K562 (cell line): Measurements from ENCODE around the gene SRPK1. TPM values are rescaled to one million over a fixed set of nuclear protein-coding genes. Genes with fewer than 3 reads are reported as not detected.
"Not testable (repeated sequence)": the region's sequence is repeated elsewhere in the genome, so short reads cannot be mapped to it uniquely, and the experiment has no call there.

ENCODE experiments used
- ATAC-seq: fragments of 200-7000 bp; cut with Tn5 transposase; 3 replicates; pipeline ENCODE4 v1.9.1; 2020; ENCODE audit warnings: moderate library complexity
- BruUV-seq: library from RNA; stranded (reverse); fragments of 400-500 nt; replicated peaks from 2 replicates; lab custom pipeline; 2021; lab: Mats Ljungman, UMichigan
- CTCF ChIA-PET: fragments of 300-600 bp; formaldehyde crosslinking; extraction: SDS; loops from one replicate; lab custom pipeline; 2021; ENCODE audit warnings: low intra/inter-chr PET ratio; lab: Yijun Ruan, JAX
- POLR2A ChIA-PET: fragments of 300-600, 350-650 bp; sonication (Branson Sonifier 250); formaldehyde crosslinking; extraction: SDS; loops from one replicate; lab custom pipeline; 2021; ENCODE audit warnings: antibody characterized with exemption, inconsistent platforms; lab: Yijun Ruan, JAX
- DNase-seq, 4 experiments: peaks; one replicate each; pipeline versions ENCODE4 v3.0.0 to v3.0.0-alpha.2; 2011 to 2018; ENCODE audit warnings: low spot score in 3 of 4, mixed read lengths in 3 of 4; ENCODE audit errors: extremely low read depth in 1 of 4
- FAIRE-seq: peaks from 2 replicates; lab custom pipeline; 2011; peaks lifted over from hg19 to GRCh38; lab: Jason Lieb, UNC
- H2AFZ ChIP-seq: 2 replicates; pipeline ENCODE4 v1.6.0; 2011; ENCODE audit warnings: low read depth, low read length, control low read depth, inconsistent platforms
- H3K27ac ChIP-seq: fragments of 200-600 bp; 3 replicates; pipeline ENCODE4 v1.8.0; 2011; ENCODE audit warnings: low read depth, mild to moderate bottlenecking, control low read depth, inconsistent platforms, low read length, moderate library complexity, mixed read lengths; ENCODE audit errors: extremely low read depth
- H3K27me3 ChIP-seq, 2 experiments: fragments of 300-600 bp in 1 of 2; 2 replicates in 1 of 2; 3 replicates in 1 of 2; pipeline versions ENCODE4 v1.6.0 to v1.8.0; 2011; ENCODE audit warnings: inconsistent platforms in 2 of 2, low read length in 2 of 2, mild to moderate bottlenecking in 1 of 2, mixed read lengths in 1 of 2, moderate library complexity in 1 of 2; ENCODE audit not compliant: control insufficient read depth in 2 of 2, insufficient read depth in 2 of 2
- H3K36me3 ChIP-seq: fragments of 300-600 bp; 3 replicates; pipeline ENCODE4 v1.8.0; 2011; ENCODE audit warnings: mild to moderate bottlenecking, low read length, inconsistent platforms; ENCODE audit not compliant: control insufficient read depth, insufficient read depth
- H3K4me1 ChIP-seq, 2 experiments: fragments of 200-600 bp in 1 of 2; replicated peaks in 1 of 2; 2 replicates in 1 of 2; 3 replicates in 1 of 2; pipeline versions ENCODE4 v1.5.1 to v1.8.0; 2011; ENCODE audit warnings: inconsistent platforms in 2 of 2, low read length in 2 of 2, mild to moderate bottlenecking in 1 of 2, mixed read lengths in 1 of 2, moderate library complexity in 1 of 2; ENCODE audit not compliant: control insufficient read depth in 2 of 2, insufficient read depth in 2 of 2
- H3K4me2 ChIP-seq: 2 replicates; pipeline ENCODE4 v1.6.1; 2011; ENCODE audit warnings: low read length, control low read depth, inconsistent platforms, mixed read lengths; ENCODE audit not compliant: insufficient read depth
- H3K4me3 ChIP-seq: fragments of 200-600 bp; sonication (generic), shearing (Covaris generic); 2 replicates; pipeline ENCODE4 v1.5.1; 2016; ENCODE audit warnings: control low read depth, inconsistent platforms
- H3K79me2 ChIP-seq: fragments of 200-600 bp; 3 replicates; pipeline ENCODE4 v1.8.0; 2011; ENCODE audit warnings: low read length, inconsistent platforms; ENCODE audit not compliant: control insufficient read depth, insufficient read depth
- H3K9ac ChIP-seq, 2 experiments: 2 replicates each; pipeline versions ENCODE4 v1.6.0 to v1.6.1; 2011; ENCODE audit warnings: low read depth in 2 of 2, low read length in 2 of 2, control low read depth in 1 of 2, inconsistent platforms in 1 of 2, mild to moderate bottlenecking in 1 of 2, mixed read lengths in 1 of 2; ENCODE audit not compliant: insufficient read depth in 1 of 2
- H3K9me1 ChIP-seq: one replicate; pipeline ENCODE4 v1.6.0; 2011; ENCODE audit warnings: inconsistent platforms, mild to moderate bottlenecking, low read length, moderate library complexity; ENCODE audit not compliant: control insufficient read depth, insufficient read depth
- H3K9me3 ChIP-seq: replicated peaks from 2 replicates; pipeline ENCODE4 v1.5.1; 2011; ENCODE audit warnings: low read depth, low read length, inconsistent platforms; ENCODE audit not compliant: control insufficient read depth, insufficient read depth
- H4K20me1 ChIP-seq: replicated peaks from 2 replicates; pipeline ENCODE4 v1.6.1; 2011; ENCODE audit warnings: low read length, inconsistent platforms, mixed read lengths; ENCODE audit not compliant: control insufficient read depth, insufficient read depth
- CHD2 ChIP-seq: IDR thresholded peaks from 2 replicates; pipeline ENCODE4 v1.6.1; 2011; ENCODE audit warnings: low read depth, low read length
- CTCF ChIP-seq, 3 experiments: IDR thresholded peaks in 2 of 3; conservative IDR thresholded peaks in 1 of 3; 2 replicates each; pipeline ENCODE4 v1.5.1; 2011 to 2012; ENCODE audit warnings: low read length in 3 of 3, mild to moderate bottlenecking in 3 of 3, control low read depth in 2 of 3, improper control_type of control experiment in 1 of 3, inconsistent platforms in 1 of 3, low read depth in 1 of 3, mixed read lengths in 1 of 3, moderate library complexity in 1 of 3; ENCODE audit not compliant: insufficient read depth in 2 of 3
- TRIM24 ChIP-seq, 2 experiments: fragments of 450-650 bp; IDR thresholded peaks; 2 replicates each; pipeline ENCODE4 v1.6.1; 2016
- WGBS: fragments of 100-300 bp; shearing (Covaris generic); methylation state at CpG from one replicate; pipeline ENCODE4 v1.1.6; 2016; ENCODE audit warnings: low coverage, mixed read lengths; ENCODE audit not compliant: insufficient coverage; ENCODE audit errors: missing lambda C conversion rate; 5-methylcytosine and 5-hydroxymethylcytosine counted together
- in situ Hi-C: fragments of 300-500 bp; cut with MboI; formaldehyde crosslinking; loops from 4 replicates; pipeline ENCODE4 v1.15.0; 2018; ENCODE audit warnings: inconsistent platforms, mixed read lengths
- intact Hi-C: fragments of 100-400 bp; cut with micrococcal nuclease; formaldehyde crosslinking; loops from 2 replicates; pipeline ENCODE4 v1.14.2; 2022
- polyA plus RNA-seq, 8 experiments: library from polyadenylated mRNA; depleted of rRNA in 4 of 8; stranded (reverse) in 5 of 8; unstranded in 3 of 8; fragments of >200 nt; fragmentation: Nextera tagmentation in 2 of 8; fragmentation: Illumina TruSeq in 1 of 8; extraction: Ambion mirVana in 2 of 8; extraction: Trizol in 1 of 8; gene quantifications; 2 replicates each; pipeline versions ENCODE4 v1.2.1 to v1.2.3, GENCODE V29; 2011 to 2014; ENCODE audit warnings: inconsistent platforms in 1 of 8, missing spikeins in 1 of 8
- total RNA-seq, 7 experiments: library from RNA; depleted of rRNA in 6 of 7; stranded (reverse); fragments of >200 nt in 6 of 7; fragmentation: Illumina TruSeq in 2 of 7; extraction: Trizol in 2 of 7; gene quantifications; 2 replicates each; pipeline versions ENCODE4 v1.2.1 to v1.2.3, GENCODE V29; 2011 to 2021; ENCODE audit warnings: low replicate concordance in 1 of 7

SRPK1 gene
- total and polyA plus RNA-seq, 9 of the 15 experiments (the other 6 are each of a cell fraction or from before 2014, with no cell fraction given) = 99.6 to 185 (median 159) TPM

- H3K4me1 ChIP-seq, H3K27me3 ChIP-seq, ATAC-seq, in situ Hi-C loops, H3K27ac ChIP-seq, BruUV-seq, H2AFZ ChIP-seq, DNase-seq, H3K9me1 ChIP-seq: not testable (repeated sequence)
- WGBS = 9% methylated on average over 5 of the region's 5 CpGs
- TF ChIP-seq CHD2 (peak; percentile 55; the same call in 1 of the 2 replicates), CTCF (IDR thresholded peaks at IDR 0.05 in 2 of 3, conservative IDR thresholded peaks at IDR 0.05 in 1 of 3; ENCODE audit: insufficient read depth in 2 of 3, low read depth in 1 of 3, low read length in 3 of 3) (0 out of 6 replicates have a peak, but pooled peaks of 1 of the 3 experiments have one; percentile 11), TRIM24 (IDR thresholded peaks at IDR 0.05) (0 out of 4 replicates have a peak, but pooled peaks of 1 of the 2 experiments have one; percentile 13)
- TF ChIP-seq, all 486 proteins: peak for 3; not testable (repeated sequence) for 483
- H3K4me3 ChIP-seq, H3K9me3 ChIP-seq, intact Hi-C loops, H4K20me1 ChIP-seq, H3K9ac ChIP-seq, POLR2A ChIA-PET, H3K36me3 ChIP-seq, H3K79me2 ChIP-seq, H3K4me2 ChIP-seq, FAIRE-seq, CTCF ChIA-PET: not testable (repeated sequence)
These were observed 18.4 kb upstream of the SRPK1 start for GRCh38 chr6:35939259-35939658.
